HG03521 (cell line): ENCODE data around the gene AMBP.

Experiments
- ATAC-seq: cut with Tn5 transposase; IDR thresholded peaks from one replicate; pipeline ENCODE4 v1.9.1; 2021; ENCODE audit warnings: mild to moderate bottlenecking, moderate library complexity; ENCODE audit not compliant: unreplicated experiment

Gene AMBP

GRCh38 chr9:114034196-114034595 is 43.9 kb downstream of the AMBP start:
- ATAC-seq: no peak

- ATAC-seq: no peak
Measured at GRCh38 chr9:114033397-114034103, 44.5 kb downstream of the AMBP start.

- no peak for ATAC-seq
Measured at GRCh38 chr9:114031948-114032840, 45.9 kb downstream of the AMBP start.

- ATAC-seq: no peak
Measured at GRCh38 chr9:114031037-114031630, 47.0 kb downstream of the AMBP start.

GRCh38 chr9:114030364-114030763 is 47.7 kb downstream of the AMBP start:
- ATAC-seq: no peak

- no peak for ATAC-seq
Measured at GRCh38 chr9:114029311-114030170, 48.6 kb downstream of the AMBP start.

- ATAC-seq: no peak
Measured at GRCh38 chr9:114028646-114029045, 49.5 kb downstream of the AMBP start.

- no peak for ATAC-seq
Measured at GRCh38 chr9:114027863-114028465, 50.1 kb downstream of the AMBP start.

- no peak for ATAC-seq
Measured at GRCh38 chr9:114027159-114027862, 50.8 kb downstream of the AMBP start.

GRCh38 chr9:114026335-114026734 is 51.8 kb downstream of the AMBP start:
- no peak for ATAC-seq

- no peak for ATAC-seq
Measured at GRCh38 chr9:114025760-114026159, 52.3 kb downstream of the AMBP start.

GRCh38 chr9:114025196-114025753 is 52.8 kb downstream of the AMBP start:
- no peak for ATAC-seq

- no peak for ATAC-seq
Measured at GRCh38 chr9:114023961-114024360, 54.1 kb downstream of the AMBP start.

- ATAC-seq: no peak
Measured at GRCh38 chr9:114021578-114021977, 56.5 kb downstream of the AMBP start.

GRCh38 chr9:114017741-114018715 is 60.1 kb downstream of the AMBP start:
- no peak for ATAC-seq

- no peak for ATAC-seq
Measured at GRCh38 chr9:114016629-114017423, 61.3 kb downstream of the AMBP start.

- no peak for ATAC-seq
Measured at GRCh38 chr9:114016101-114016500, 62.0 kb downstream of the AMBP start.
